Calu3 (cell line): ENCODE measurements around the gene CBFA2T2. TPM values are rescaled to one million over a fixed set of nuclear protein-coding genes. Genes with fewer than 3 reads are reported as not detected.
A peak's percentile ranks its signal among the peaks of the same experiment; 100 is the strongest.

ENCODE experiments used
- BruUV-seq: library from RNA; stranded (reverse); fragments of 400-500 nt; replicated peaks from 2 replicates; lab custom pipeline; 2021; lab: Mats Ljungman, UMichigan
- CTCF ChIA-PET: fragments of 300-600 bp; sonication (Branson Sonifier 250); formaldehyde crosslinking; loops from one replicate; lab custom pipeline; 2022; ENCODE audit warnings: antibody characterized with exemption; lab: Charles Lee
- DNase-seq: peaks from one replicate; pipeline ENCODE4 v3.0.0; 2022
- H3K27ac Mint-ChIP-seq: one replicate; pipeline ENCODE4 v1.8.0; 2022; ENCODE audit warnings: mixed read lengths; ENCODE audit not compliant: unreplicated experiment
- H3K27me3 Mint-ChIP-seq: one replicate; pipeline ENCODE4 v1.8.0; 2022; ENCODE audit warnings: mixed read lengths; ENCODE audit not compliant: unreplicated experiment
- H3K36me3 Mint-ChIP-seq: one replicate; pipeline ENCODE4 v1.8.0; 2022; ENCODE audit warnings: mild to moderate bottlenecking, moderate library complexity, mixed read lengths; ENCODE audit not compliant: insufficient read depth, unreplicated experiment
- H3K4me1 Mint-ChIP-seq: one replicate; pipeline ENCODE4 v1.8.0; 2022; ENCODE audit warnings: mild to moderate bottlenecking, low read depth, mixed read lengths; ENCODE audit not compliant: unreplicated experiment
- H3K4me3 Mint-ChIP-seq: one replicate; pipeline ENCODE4 v1.8.0; 2022; ENCODE audit warnings: mild to moderate bottlenecking, low read depth, moderate library complexity, mixed read lengths; ENCODE audit not compliant: unreplicated experiment
- H3K9me3 Mint-ChIP-seq: one replicate; pipeline ENCODE4 v1.8.0; 2022; ENCODE audit warnings: low read depth, mixed read lengths; ENCODE audit not compliant: unreplicated experiment
- CTCF ChIP-seq: fragments of 200-600 bp; IDR thresholded peaks from one replicate; pipeline ENCODE4 v1.8.0; 2022; ENCODE audit warnings: antibody characterized with exemption; ENCODE audit not compliant: unreplicated experiment
- intact Hi-C: fragments of 100-400 bp; cut with micrococcal nuclease; formaldehyde crosslinking; loops from one replicate; pipeline ENCODE4 v1.10.0; 2022; ENCODE audit not compliant: unreplicated experiment
- total RNA-seq: library from RNA; stranded (reverse); gene quantifications from 2 replicates; pipeline ENCODE4 v1.2.3, GENCODE V29; 2022

Gene CBFA2T2
- total RNA-seq, 1 experiment from 2014 or later: 20.5 TPM

DNA sequence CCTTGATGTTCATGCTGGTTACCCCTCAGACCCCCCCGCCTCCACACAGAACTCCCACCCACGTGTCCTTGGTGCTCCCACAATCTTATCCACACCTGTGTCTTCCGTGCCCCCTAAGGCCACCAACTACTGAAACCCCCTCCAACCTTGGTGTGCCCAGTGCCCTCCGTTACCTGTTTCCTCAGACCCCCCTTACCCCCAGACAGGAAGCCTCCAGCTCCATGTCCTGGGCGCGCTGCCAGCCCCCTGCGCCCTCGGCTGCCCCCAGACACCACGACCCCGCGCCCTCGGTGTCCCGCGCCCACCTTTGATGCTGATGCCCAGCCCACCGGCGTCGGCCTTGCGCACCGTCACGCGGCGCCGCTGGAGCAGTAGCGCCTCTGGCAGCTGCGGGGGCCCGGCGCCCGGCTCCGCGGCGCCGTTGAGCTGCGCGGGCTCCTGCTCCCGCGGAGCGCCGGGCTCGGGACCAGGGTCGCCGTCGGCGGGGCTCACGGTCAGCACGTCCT lies 46.8 kb upstream of the CBFA2T2 start:
- BruUV-seq: no TSS peak
- H3K4me3 Mint-ChIP-seq: peak overlapping the region; percentile 92
- no peak for DNase-seq
- H3K9me3 Mint-ChIP-seq: no peaks in the 10 kb centered on the region
- H3K27ac Mint-ChIP-seq: no peak overlapping the region
- H3K36me3 Mint-ChIP-seq: peaks cover 20% of the 10 kb centered on the region
- H3K27me3 Mint-ChIP-seq: no peaks in the 10 kb centered on the region
- CTCF ChIA-PET: interaction anchor here (0.6 to 2.3 kb wide), 9 partner anchors 12 to 210 kb away, joined by 3 to 13 read pairs (median 4); partner anchors contain the start of gene CDK5RAP1
- peaks cover 16% of the 10 kb centered on the region for H3K4me1 Mint-ChIP-seq
- intact Hi-C loops: no loop called here
- TF ChIP-seq CTCF: no peak

GRCh38 chr20:33443512-33444239 lies 46.2 kb upstream of the CBFA2T2 start, which contains the start of gene SNTA1:
TSS of gene SNTA1 (minus strand) at chr20:33443763. CDS start at chr20:33443620, 143 bp downstream.
- H3K4me3 Mint-ChIP-seq: peak within 1 kb of the TSS; percentile 92
- peak; percentile 97 for DNase-seq
- CTCF ChIA-PET: interaction anchor here (0.6 to 2.3 kb wide), 13 partner anchors 12 to 346 kb away, joined by 3 to 13 read pairs (median 4); partner anchors contain the start of gene CDK5RAP1
- TF ChIP-seq CTCF: no peak
- H3K27me3 Mint-ChIP-seq: no peaks in the 10 kb centered on the region
- H3K9me3 Mint-ChIP-seq: no peaks in the 10 kb centered on the region
- intact Hi-C loops: loop anchor here (1.0 kb wide), 1 partner anchor 42 kb away; the partner anchor contains the start of gene CDK5RAP1
- H3K27ac Mint-ChIP-seq: peak within 1 kb of the TSS; percentile 56
- H3K36me3 Mint-ChIP-seq: peaks cover 20% of the 10 kb centered on the region
- peaks cover 16% of the 10 kb centered on the region for H3K4me1 Mint-ChIP-seq
- no TSS peak for BruUV-seq

- Mint-ChIP-seq H3K9me3 (no peaks in the 10 kb centered on the region), H3K4me3 (peak overlapping the region; percentile 92), H3K4me1 (peaks cover 16% of the 10 kb centered on the region), H3K27me3 (no peaks in the 10 kb centered on the region), H3K27ac (peak overlapping the region; percentile 56), H3K36me3 (peaks cover 20% of the 10 kb centered on the region)
- peak; percentile 15 for TF ChIP-seq CTCF
- DNase-seq: peak; percentile 61
- intact Hi-C loops: loop anchor here (1.0 kb wide), 1 partner anchor 44 kb away; the partner anchor contains the start of gene CDK5RAP1
- CTCF ChIA-PET: interaction anchor here (0.6 to 2.3 kb wide), 4 partner anchors 9 to 1945 kb away, joined by 3 to 13 read pairs (median 3); partner anchors contain the start of gene CDK5RAP1
- no TSS peak for BruUV-seq
Measured at GRCh38 chr20:33444797-33445560, 44.9 kb upstream of the CBFA2T2 start.

DNA sequence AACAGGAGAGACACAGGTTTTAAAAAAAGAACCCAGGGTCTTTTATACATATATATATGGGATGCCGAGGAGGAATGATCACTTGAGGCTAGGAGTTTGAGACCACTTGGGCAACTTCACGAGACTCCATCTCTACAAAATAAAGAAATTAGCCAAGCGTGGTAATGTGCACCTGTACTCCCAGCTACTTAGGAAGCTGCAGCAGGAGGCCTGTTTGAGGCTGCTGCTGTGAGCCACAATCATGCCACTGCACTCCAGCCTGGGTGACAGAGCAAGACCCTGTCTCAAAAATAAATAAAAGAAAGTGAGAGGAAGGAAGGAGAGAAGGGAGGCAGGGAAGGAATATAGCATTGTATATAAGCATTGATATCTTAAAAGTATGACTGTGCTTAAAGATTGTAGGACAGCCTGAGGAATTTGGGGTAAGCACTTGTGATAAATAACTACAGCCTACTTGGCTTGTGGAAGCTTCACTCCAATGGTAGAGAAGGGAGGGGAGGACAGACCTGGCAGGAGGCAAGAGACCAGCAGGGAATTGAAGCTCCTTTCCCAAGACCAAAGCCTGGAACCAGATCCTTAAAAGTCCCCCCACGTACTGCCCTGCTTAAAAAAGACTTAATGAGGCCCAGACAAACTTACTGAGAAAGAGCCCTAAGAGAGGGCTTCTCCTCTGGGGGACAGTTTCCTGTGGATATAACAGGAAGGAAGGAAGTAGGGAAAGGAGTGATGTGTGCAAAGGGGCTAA lies 43.8 kb upstream of the CBFA2T2 start:
- CTCF ChIA-PET: interaction anchor here (0.7 to 1.0 kb wide), 2 partner anchors 206 to 298 kb away, joined by 3 read pairs; no protein-coding TSS in a partner anchor
- H3K4me1 Mint-ChIP-seq: peaks cover 16% of the 10 kb centered on the region
- H3K9me3 Mint-ChIP-seq: no peaks in the 10 kb centered on the region
- H3K36me3 Mint-ChIP-seq: peaks cover 20% of the 10 kb centered on the region
- H3K4me3 Mint-ChIP-seq: no peak overlapping the region
- BruUV-seq: no TSS peak
- DNase-seq: no peak
- intact Hi-C loops: no loop called here
- no peak for TF ChIP-seq CTCF
- H3K27me3 Mint-ChIP-seq: no peaks in the 10 kb centered on the region
- no peak overlapping the region for H3K27ac Mint-ChIP-seq
